GM12892 (cell line): ENCODE measurements around the gene GTF2H3.
A peak's percentile ranks its signal among the peaks of the same experiment; 100 is the strongest.

Experiments used
- DNase-seq: peaks from one replicate; pipeline ENCODE4 v3.0.0; 2011; ENCODE audit not compliant: insufficient read length
- FAIRE-seq: peaks from 2 replicates; lab custom pipeline; 2011; peaks lifted over from hg19 to GRCh38; lab: Jason Lieb, UNC
- POLR2A ChIP-seq: IDR thresholded peaks from 2 replicates; pipeline ENCODE4 v1.6.1; 2011; ENCODE audit warnings: low read depth, low read length, control low read depth
- POLR2AphosphoS5 ChIP-seq: IDR thresholded peaks from 2 replicates; pipeline ENCODE4 v1.6.1; 2011; ENCODE audit warnings: low read depth, low read length, control low read depth
- TAF1 ChIP-seq: IDR thresholded peaks from 2 replicates; pipeline ENCODE4 v1.6.1; 2011; ENCODE audit warnings: low read depth, mild to moderate bottlenecking, control low read depth, low read length, borderline replicate concordance

GTF2H3 gene

DNA sequence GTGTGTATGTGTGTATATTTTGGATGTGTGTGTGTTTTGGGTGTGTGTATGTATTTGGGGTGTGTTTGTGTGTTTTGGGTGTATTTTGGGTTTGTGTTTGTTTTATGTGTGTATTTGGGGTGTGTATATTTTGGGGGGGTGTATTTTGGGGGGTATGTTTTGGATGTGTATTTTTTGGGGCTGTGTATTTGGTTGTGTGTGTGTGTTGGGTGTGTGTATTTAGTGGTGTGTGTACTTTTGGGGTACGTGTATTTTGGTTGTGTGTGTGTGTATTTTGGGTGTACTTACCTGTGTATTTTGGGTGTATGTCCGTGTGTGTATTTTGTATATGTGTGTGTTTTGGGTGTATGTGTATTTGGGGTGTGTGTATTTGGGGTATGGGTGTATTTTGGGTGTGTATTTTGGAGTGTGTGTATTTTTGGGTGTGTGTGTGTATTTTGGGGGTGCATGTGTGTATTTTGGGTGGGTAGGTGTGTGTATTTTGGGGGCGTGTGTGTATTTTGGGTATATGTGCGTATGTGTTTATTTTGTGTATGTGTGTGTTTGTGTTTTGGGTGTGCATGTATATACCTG is 20.6 kb downstream of the GTF2H3 start:
- no peak for DNase-seq
- FAIRE-seq, result no peak
- TF ChIP-seq POLR2AphosphoS5 (no peak), TAF1 (no peak), POLR2A (no peak)

- TF ChIP-seq POLR2AphosphoS5, result no peak
- TF ChIP-seq TAF1, result no peak
- no peak for TF ChIP-seq POLR2A
- FAIRE-seq (peak; percentile 36), DNase-seq (no peak)
These were observed 21.8 kb downstream of the GTF2H3 start for GRCh38 chr12:123655420-123655819.

- DNase-seq (no peak), FAIRE-seq (no peak)
- no peak for TF ChIP-seq TAF1
- TF ChIP-seq POLR2AphosphoS5, result no peak
- TF ChIP-seq POLR2A, result no peak
These were observed 22.8 kb downstream of the GTF2H3 start for GRCh38 chr12:123656392-123656791.

- no peak for FAIRE-seq
- DNase-seq, result no peak
- no peak for TF ChIP-seq POLR2A
- TF ChIP-seq POLR2AphosphoS5, result no peak
- no peak for TF ChIP-seq TAF1
These were observed 23.6 kb downstream of the GTF2H3 start for GRCh38 chr12:123657211-123657610.

- no peak for DNase-seq
- no peak for FAIRE-seq
- TF ChIP-seq TAF1 (no peak), POLR2A (no peak), POLR2AphosphoS5 (no peak)
These were observed 26.5 kb downstream of the GTF2H3 start for GRCh38 chr12:123659996-123660727.

GRCh38 chr12:123667771-123668170 is 34.1 kb downstream of the GTF2H3 start:
- no peak for FAIRE-seq
- TF ChIP-seq POLR2A (no peak), TAF1 (no peak), POLR2AphosphoS5 (no peak)
- no peak for DNase-seq

DNA sequence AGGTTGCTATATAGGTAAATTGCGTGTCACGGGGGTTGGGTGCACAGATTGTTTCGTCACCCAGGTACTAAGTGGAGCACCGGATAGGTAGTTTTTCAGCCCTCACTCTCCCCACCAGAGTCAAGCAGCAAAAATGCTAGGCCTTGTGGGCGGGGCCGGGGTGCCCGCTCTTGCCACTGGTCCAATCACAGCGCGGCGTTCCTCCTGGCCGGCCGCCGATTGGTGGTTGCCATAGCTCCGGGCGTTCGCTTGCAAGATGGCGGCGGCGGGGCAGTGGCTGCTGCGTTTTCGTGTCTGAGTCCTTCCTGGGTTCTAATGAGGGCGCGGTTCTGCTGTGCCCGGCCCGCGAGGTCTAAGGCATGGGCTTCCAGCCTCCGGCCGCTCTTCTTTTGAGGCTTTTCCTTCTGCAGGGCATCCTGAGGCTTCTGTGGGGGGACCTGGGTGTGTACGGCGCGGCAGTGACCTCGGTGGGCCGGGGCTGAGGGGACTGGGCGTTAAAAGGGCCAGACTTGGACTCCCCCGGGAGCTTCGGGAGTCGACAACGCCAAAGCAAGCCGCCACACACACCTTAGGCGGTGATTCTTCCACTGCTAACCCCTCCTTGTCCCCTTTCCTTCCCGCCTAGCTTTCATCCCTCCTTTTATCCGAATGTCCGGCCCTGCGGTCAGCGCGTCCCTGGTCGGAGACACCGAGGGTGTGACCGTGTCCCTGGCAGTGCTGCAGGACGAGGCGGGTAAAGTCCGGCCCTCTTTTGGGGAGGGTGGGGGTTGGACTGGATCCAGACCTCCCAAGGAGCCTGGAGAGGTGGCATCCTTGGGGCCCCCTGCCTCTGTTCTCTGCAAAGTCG is 37.5 kb downstream of the GTF2H3 start, which contains the start of gene TCTN2:
Gene TCTN2, plus strand, starts transcription at position 232 of the 847 bp plus-strand sequence. Its CDS starts 128 bp downstream, at position 360.
- TF ChIP-seq POLR2AphosphoS5, result no peak
- peak; percentile 54; the same call in 1 of the 2 replicates for TF ChIP-seq POLR2A
- 0 out of 2 replicates have a peak, but pooled peaks have one; percentile 13 for TF ChIP-seq TAF1
- FAIRE-seq (peak; percentile 97), DNase-seq (peak; percentile 99)

- no peak for FAIRE-seq
- TF ChIP-seq POLR2A (no peak), POLR2AphosphoS5 (no peak), TAF1 (no peak)
- no peak for DNase-seq
These were observed 38.2 kb downstream of the GTF2H3 start for GRCh38 chr12:123671876-123672275.

DNA sequence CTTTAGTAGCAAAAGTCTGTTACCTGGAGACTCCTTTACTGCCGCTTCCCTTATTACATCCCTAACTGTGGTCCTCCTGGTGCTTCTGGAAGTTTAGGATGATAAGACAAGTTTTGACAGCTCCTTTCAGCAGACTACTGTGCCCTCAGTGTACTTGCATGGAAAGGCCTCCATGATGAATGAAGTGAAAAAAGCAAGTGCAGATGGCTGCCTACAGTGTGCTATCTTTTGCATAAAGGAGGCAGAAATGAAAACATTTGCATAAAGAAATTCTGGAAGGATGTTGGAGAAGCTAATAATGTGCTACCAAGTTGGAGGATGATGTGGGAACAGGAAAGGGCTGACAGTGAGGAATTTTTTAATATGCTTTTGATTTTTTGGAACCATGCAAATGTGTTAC is 41.8 kb downstream of the GTF2H3 start:
- DNase-seq, result no peak
- TF ChIP-seq POLR2A (no peak), TAF1 (no peak), POLR2AphosphoS5 (no peak)
- no peak for FAIRE-seq

GRCh38 chr12:123676616-123677320 is 43.1 kb downstream of the GTF2H3 start:
- no peak for DNase-seq
- TF ChIP-seq POLR2AphosphoS5, result no peak
- TF ChIP-seq TAF1, result no peak
- no peak for TF ChIP-seq POLR2A
- FAIRE-seq, result no peak
